GM20000 (cell line): ENCODE measurements around the gene P2RX7.

ENCODE experiments used
- DNase-seq: peaks from one replicate; pipeline ENCODE4 v3.0.0; 2012; ENCODE audit warnings: low spot score
- CTCF ChIP-seq: IDR thresholded peaks from 2 replicates; pipeline ENCODE4 v1.5.1; 2012; ENCODE audit warnings: mild to moderate bottlenecking, control low read depth; ENCODE audit errors: extremely low read depth, missing control alignments

Gene P2RX7

DNA sequence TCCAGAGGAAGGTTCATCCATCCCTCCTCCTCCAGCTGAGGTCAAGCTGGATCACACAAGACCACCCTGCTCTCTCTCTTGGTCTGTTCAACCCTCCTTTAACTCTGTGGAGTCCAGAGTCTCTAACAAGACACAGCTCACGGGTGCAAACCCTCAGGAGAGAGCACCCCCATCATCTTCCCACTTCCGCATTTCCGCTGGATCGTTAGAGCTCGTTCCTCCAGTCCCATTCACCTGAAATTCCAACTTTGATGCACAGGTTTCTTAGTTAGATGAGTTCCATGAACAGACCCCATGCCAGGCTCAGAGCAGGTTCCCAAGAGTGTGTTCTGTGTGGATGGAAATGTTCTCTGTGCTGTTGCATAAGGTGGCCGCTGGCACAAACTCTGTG is 44.5 kb upstream of the P2RX7 start:
- DNase-seq, result no peak
- TF ChIP-seq CTCF, result no peak

DNA sequence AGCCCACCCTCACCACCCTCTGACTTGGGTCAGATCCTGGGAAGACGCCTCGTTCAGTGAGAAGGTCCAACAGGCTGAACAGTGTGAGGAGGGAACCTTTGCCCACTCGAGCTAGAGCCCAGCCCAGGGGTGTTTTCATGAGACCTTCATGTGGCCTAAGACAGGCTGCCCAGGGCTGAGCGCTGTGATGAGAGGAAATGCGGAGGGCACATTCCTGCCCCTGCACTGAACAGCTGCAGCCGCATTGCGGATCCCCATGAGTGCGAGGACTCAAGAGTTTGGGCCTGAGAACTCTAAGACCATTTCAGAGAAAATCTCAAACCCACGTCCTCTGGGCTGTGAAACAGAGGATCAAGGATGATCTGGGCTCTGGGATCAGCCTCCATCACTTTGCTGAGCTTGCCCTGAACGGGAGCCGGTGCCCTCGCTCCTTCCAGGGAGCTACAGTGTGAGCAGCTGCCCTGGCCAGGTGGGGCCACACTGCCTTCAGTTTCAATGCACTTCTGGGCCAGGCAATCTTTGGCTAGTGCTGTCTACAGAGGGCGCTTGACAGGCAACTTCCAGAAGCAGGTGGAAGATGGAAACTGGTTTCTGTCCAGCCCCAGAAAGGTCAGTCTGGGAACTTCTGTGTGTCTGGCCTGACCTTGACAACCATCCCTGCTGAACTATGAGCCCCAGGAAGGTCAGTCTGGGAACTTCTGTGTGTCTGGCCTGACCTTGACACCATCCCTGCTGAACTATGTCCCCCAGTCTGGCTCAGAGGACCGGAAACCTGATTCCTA is 43.5 kb upstream of the P2RX7 start:
- no peak for TF ChIP-seq CTCF
- peak; percentile 19 for DNase-seq

DNA sequence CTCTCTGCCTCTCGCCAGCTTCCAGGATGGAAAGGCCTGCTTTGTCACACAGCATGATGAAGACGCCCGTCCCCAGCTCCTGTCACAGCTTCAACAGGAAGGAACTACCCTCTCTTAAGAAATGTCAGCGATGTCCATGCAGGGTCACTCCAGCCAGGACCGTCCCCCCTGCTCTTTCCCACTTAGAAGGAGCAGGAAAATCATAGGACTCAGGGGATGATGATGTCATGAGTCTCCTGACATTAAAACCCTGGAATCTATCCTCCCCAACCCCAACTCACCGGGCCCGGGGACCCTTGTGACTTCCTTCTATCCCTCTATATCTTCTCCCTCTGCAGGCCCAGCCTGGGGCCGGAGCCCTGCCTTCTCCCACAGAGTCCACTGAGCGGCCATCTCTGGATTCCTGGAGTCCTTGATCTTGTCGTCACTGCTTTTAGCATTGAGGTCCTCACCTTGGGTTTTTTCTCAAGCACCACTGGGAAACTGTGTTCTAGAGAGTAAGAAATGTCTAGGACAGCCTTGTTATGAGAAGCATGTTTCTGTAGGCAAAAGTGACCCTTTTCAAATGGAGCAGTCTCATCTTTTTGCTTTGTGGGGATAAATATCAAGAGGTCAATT is 42.8 kb upstream of the P2RX7 start:
- no peak for TF ChIP-seq CTCF
- no peak for DNase-seq

DNA sequence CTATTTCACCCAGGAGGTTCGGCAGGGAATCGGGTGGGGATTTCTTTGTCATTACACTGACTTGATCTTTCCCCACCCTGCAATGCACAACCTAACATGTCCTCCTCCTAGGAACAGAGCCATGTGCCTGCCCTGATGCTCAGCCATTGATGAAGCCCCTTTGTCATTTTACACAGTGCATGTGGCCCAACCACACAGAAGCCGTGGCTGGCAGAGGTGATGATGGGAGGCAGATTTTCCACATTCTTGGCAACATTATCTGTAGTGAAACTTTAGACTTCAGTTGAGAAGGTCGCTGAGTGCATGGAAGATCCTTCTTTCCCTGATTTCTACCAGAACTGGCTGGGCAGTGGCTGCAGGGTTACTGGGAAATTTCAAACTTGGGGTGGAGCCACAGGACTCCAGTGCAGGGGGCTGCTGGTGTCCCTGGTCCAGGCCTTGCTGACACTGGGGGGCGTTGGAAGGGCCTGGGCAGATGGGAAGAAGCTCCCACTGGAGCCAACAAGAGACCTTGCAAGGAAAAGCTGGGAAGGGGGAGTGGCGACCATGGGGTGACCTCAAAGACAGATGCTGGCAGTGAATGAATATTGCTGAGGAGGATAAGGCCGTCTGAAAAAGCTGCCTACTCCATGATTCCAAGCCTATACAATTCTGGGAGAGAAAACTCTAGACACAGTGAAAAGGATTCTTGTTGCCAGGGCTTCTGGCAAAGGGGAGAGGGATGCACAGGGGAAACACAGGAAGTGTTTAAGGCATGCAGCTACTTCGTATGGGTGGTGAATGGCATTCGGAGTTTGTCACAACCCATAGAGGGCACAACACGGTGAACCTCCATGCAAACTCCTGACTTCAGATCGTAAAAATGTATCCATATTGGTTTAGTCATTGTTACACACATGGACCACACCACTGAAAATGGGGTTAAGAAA is 41.8 kb upstream of the P2RX7 start:
- TF ChIP-seq CTCF, result no peak
- no peak for DNase-seq

GRCh38 chr12:121092034-121092433 is 40.6 kb upstream of the P2RX7 start:
- no peak for DNase-seq
- no peak for TF ChIP-seq CTCF

GRCh38 chr12:121093487-121093891 is 39.2 kb upstream of the P2RX7 start:
- TF ChIP-seq CTCF, result no peak
- no peak for DNase-seq

- peak; percentile 92 for DNase-seq
- peak; percentile 76 for TF ChIP-seq CTCF
Measured at GRCh38 chr12:121095544-121096198, 37.0 kb upstream of the P2RX7 start.
